ENCODE measurements around the gene LCP1.

LCP1 gene

DNA sequence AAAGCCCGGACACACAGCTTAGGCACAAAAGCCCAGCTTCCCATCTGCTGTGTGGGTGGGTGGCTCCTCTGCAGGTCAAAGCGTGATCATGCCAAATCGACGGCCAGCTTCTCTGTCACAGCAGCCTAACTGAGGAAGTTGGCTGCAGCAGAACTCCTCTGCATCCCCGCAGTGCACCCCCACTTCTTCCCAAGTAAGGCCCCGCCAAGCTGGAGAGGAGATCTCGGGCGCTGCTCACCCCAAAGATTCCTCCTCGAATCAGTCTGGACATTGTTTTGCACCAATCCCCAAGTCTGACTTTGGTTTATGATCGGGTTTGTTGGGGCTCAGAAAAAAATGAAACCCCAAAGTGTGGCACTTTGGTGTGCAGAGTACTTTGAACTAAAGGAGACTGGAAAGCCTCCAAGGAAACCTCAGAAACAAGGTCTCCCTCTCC is 57.4 kb downstream of the LCP1 start:
- TF ChIP-seq, protein P1, sequence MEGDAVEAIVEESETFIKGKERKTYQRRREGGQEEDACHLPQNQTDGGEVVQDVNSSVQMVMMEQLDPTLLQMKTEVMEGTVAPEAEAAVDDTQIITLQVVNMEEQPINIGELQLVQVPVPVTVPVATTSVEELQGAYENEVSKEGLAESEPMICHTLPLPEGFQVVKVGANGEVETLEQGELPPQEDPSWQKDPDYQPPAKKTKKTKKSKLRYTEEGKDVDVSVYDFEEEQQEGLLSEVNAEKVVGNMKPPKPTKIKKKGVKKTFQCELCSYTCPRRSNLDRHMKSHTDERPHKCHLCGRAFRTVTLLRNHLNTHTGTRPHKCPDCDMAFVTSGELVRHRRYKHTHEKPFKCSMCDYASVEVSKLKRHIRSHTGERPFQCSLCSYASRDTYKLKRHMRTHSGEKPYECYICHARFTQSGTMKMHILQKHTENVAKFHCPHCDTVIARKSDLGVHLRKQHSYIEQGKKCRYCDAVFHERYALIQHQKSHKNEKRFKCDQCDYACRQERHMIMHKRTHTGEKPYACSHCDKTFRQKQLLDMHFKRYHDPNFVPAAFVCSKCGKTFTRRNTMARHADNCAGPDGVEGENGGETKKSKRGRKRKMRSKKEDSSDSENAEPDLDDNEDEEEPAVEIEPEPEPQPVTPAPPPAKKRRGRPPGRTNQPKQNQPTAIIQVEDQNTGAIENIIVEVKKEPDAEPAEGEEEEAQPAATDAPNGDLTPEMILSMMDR (IDR thresholded peaks at IDR 0.05), result no peak

DNA sequence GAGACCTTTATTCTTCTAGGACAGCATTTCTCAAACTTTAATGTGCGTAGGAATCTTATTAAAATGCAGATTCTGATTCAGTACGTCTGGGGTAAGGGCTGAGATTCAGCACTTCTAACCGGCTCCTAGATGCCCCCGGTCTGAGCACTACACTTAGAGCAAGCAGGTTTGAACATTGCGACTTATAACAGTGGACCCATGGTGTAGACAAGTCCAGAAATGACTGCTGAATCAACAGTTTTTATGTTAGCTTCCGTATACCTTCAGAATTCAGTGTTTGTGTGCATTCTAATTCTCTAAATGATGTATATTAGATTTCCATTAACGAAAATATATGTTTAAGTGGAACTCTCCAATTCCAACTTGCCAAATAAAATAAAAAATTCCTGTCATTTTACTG is 59.7 kb downstream of the LCP1 start:
- TF ChIP-seq, protein P1 (IDR thresholded peaks at IDR 0.05), result no peak

DNA sequence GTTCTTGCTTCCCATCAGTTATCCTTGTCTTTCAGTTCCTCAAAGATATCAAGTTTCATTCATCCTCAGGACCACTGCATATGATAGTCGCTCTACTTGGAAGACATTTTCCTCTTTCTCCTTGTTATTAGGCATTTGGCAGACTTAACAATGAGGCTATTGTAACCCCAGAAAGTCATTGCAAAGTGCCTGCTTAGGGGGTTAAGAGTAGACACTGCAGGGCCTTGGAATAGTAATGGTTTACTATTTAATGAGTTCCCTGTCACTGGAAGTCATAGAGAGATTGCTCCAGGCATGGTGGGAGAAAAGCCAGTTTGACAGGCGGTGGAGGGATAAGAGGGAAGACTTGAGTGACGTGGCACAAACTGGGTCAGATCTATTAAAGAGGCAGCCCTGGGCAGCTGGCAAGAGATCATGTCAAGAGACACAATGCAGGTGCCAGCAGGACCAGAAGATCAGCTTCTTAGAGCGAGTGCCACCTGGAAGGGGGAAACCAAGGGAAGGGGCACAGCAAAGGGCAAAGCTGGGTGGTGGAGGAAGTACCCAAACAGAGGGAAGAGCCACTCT is 60.3 kb downstream of the LCP1 start:
- TF ChIP-seq, protein P1 (IDR thresholded peaks at IDR 0.05), result no peak

DNA sequence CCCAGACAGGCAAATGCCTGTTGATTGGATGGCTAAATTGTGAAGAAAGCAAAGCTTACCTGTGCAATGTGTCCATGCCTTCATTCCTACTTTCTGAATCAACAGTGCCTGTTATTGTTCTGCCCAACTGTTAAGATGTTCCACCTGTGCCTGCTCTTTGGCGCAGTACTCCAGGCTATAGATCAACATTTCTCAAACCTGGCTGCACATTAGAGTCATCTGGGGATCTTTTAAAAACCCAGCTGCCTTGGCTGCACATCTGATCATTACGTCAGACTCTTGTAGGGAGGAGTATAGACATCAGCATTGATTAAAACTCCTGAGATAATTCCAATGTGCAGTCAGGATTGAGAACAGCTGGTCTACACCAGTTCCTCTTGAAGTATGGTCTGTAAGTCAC is 60.9 kb downstream of the LCP1 start:
- TF ChIP-seq, protein P1 (IDR thresholded peaks at IDR 0.05), result no peak

DNA sequence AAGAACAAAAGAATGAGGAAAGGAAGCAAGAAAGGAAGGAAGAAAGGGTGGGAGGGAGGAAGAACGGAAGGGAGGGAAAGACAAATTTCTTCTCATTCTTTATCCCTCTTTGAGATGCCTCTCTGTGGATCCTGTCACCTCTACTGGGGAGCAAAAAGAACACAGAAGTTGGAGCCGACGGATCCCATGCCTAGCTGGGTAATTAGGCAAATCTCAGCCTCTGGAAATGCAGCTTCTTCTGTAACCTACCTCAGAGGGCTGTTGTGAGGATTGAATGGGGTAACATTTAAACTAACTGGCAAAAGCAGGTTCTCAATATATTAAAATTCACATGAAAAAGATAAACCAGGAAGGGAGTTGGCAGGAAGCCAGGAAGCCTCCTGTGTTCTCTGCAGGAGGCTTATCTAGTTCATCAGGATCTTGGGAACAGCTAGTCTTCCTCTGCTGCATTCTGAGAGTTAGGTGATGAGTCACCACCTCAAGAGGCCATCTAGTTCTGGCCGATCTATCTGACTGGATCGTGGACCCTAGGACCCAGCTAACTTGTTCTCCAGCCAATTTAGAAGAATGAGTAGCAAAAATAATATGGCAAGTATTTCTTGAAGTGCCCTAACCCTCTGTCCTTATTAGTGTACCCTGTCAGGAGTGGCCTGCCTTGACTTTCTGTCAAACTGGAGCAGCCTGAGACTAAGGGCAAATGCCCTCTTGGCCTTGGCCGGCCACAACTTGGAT is 61.9 kb downstream of the LCP1 start:
- TF ChIP-seq, protein P1 (IDR thresholded peaks at IDR 0.05), result no peak

DNA sequence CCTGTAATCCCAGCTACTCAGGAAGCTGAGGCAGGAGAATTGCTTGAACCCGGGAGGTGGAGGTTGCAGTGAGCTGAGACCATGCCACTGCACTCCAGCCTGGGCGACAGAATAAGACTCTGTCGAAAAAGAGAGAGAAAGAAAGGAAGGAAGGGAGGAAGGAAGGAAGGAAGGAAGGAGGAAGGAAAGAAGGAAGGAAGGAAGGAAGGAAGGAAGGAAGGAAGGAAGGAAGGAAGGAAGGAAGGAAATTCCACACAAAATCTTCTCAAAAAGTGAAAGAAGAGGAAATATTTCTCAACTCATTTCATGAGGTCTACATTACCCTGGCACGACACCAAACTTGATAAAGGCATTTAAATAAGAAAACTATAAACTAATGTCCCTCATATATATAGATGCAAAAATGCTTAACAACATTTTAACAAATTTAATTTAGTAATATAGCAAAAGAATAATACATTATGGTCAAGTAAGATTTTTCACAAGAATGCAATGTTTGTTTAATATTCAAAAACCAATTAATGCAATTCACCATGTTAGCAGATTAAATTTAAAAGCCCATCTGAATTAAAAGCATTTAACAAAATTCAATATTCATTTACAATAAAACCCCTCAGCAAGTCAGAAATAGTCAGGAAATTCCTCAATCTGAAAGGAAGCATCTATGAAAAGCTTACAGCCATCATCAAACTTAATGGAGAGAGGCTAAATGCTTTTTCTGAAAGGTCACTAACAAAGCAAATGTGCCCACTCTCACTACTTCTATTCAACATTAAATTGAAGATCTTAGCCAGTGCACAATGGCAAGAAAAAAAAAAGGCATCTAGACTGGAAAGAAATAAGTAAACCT is 65.1 kb downstream of the LCP1 start:
- TF ChIP-seq, protein P1 (IDR thresholded peaks at IDR 0.05), result no peak

DNA sequence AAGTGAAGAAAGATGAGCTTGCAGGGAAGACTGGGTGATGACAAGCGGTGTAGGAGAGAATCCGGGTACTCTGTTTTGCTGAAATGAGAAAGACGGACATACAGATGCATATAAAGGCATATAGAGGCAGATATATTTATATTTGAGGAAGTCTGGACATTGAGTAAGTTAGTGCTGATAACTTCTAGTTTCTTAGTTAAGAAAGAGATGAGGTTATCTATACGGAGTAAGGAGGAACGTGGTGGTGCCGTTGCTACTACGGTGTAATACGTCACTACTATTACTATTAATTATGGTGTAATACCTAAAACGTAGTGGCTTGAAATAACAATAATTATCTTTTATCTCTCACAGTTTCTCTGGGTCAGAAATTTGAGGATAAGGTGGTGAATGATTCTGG is 67.4 kb downstream of the LCP1 start:
- TF ChIP-seq, protein P1 (IDR thresholded peaks at IDR 0.05), result no peak

Data from LNCAP (cell line).